Endothelial cell (in vitro differentiated cells): ENCODE measurements around the gene CORO2B. TPM values are rescaled to one million over a fixed set of nuclear protein-coding genes. Genes with fewer than 3 reads are reported as not detected.

Experiments used
- DNase-seq: peaks from one replicate; pipeline ENCODE4 v3.0.0; 2021; ENCODE audit warnings: low spot score
- H3K27ac Mint-ChIP-seq: one replicate; pipeline ENCODE4 v1.8.0; 2021; ENCODE audit warnings: mixed read lengths, inconsistent platforms; ENCODE audit not compliant: unreplicated experiment
- H3K27me3 Mint-ChIP-seq: one replicate; pipeline ENCODE4 v1.8.0; 2021; ENCODE audit warnings: mild to moderate bottlenecking, moderate library complexity, mixed read lengths, inconsistent platforms; ENCODE audit not compliant: unreplicated experiment
- H3K36me3 Mint-ChIP-seq: one replicate; pipeline ENCODE4 v1.8.0; 2021; ENCODE audit warnings: mild to moderate bottlenecking, low read depth, mixed read lengths, inconsistent platforms; ENCODE audit not compliant: unreplicated experiment
- H3K4me1 Mint-ChIP-seq: one replicate; pipeline ENCODE4 v1.8.0; 2021; ENCODE audit warnings: mild to moderate bottlenecking, mixed read lengths, inconsistent platforms; ENCODE audit not compliant: unreplicated experiment
- H3K4me3 Mint-ChIP-seq: one replicate; pipeline ENCODE4 v1.8.0; 2021; ENCODE audit warnings: mild to moderate bottlenecking, mixed read lengths, inconsistent platforms; ENCODE audit not compliant: unreplicated experiment
- H3K9me3 Mint-ChIP-seq: one replicate; pipeline ENCODE4 v1.8.0; 2021; ENCODE audit warnings: mixed read lengths, inconsistent platforms; ENCODE audit not compliant: unreplicated experiment
- CTCF ChIP-seq: fragments of 200-600 bp; sonication (generic); IDR thresholded peaks from one replicate; pipeline ENCODE4 v1.5.0; 2021; ENCODE audit warnings: antibody characterized with exemption; ENCODE audit not compliant: unreplicated experiment
- total RNA-seq: library from RNA; stranded (reverse); fragmentation: NEBNext Ultra II Directional; extraction: Animal tissue kit (Norgen Biotek cat#: 25700); gene quantifications from one replicate; pipeline ENCODE4 v1.2.1, GENCODE V29; 2021; ENCODE audit not compliant: unreplicated experiment

The CORO2B gene
- total RNA-seq, 1 donor from 2014 or later: 71.7 TPM

GRCh38 chr15:68537506-68537905, 41.3 kb upstream of the CORO2B start:
- TF ChIP-seq CTCF: no peak
- no peak for DNase-seq
- Mint-ChIP-seq H3K36me3 (no peaks in the 10 kb centered on the region), H3K4me1 (no peaks in the 10 kb centered on the region), H3K4me3 (no peak overlapping the region), H3K9me3 (no peaks in the 10 kb centered on the region), H3K27me3 (no peaks in the 10 kb centered on the region), H3K27ac (no peak overlapping the region)

- H3K27me3 Mint-ChIP-seq: no peaks in the 10 kb centered on the region
- no peaks in the 10 kb centered on the region for H3K9me3 Mint-ChIP-seq
- DNase-seq: no peak
- H3K4me3 Mint-ChIP-seq: no peak overlapping the region
- no peaks in the 10 kb centered on the region for H3K36me3 Mint-ChIP-seq
- no peaks in the 10 kb centered on the region for H3K4me1 Mint-ChIP-seq
- no peak overlapping the region for H3K27ac Mint-ChIP-seq
- no peak for TF ChIP-seq CTCF
Observed at GRCh38 chr15:68538311-68538710, 40.5 kb upstream of the CORO2B start.

GRCh38 chr15:68541743-68542142, 37.0 kb upstream of the CORO2B start:
- H3K4me3 Mint-ChIP-seq: no peak overlapping the region
- no peak overlapping the region for H3K27ac Mint-ChIP-seq
- H3K27me3 Mint-ChIP-seq: peaks cover 4% of the 10 kb centered on the region
- no peak for TF ChIP-seq CTCF
- DNase-seq: no peak
- H3K4me1 Mint-ChIP-seq: no peaks in the 10 kb centered on the region
- no peaks in the 10 kb centered on the region for H3K9me3 Mint-ChIP-seq
- H3K36me3 Mint-ChIP-seq: no peaks in the 10 kb centered on the region

GRCh38 chr15:68542348-68542747, 36.4 kb upstream of the CORO2B start:
- Mint-ChIP-seq H3K27ac (no peak overlapping the region), H3K36me3 (no peaks in the 10 kb centered on the region), H3K4me3 (no peak overlapping the region), H3K4me1 (no peaks in the 10 kb centered on the region), H3K27me3 (peaks cover 4% of the 10 kb centered on the region), H3K9me3 (no peaks in the 10 kb centered on the region)
- no peak for DNase-seq
- TF ChIP-seq CTCF: no peak

- Mint-ChIP-seq H3K27ac (no peak overlapping the region), H3K4me3 (no peak overlapping the region), H3K4me1 (no peaks in the 10 kb centered on the region), H3K27me3 (peaks cover 4% of the 10 kb centered on the region), H3K9me3 (no peaks in the 10 kb centered on the region), H3K36me3 (no peaks in the 10 kb centered on the region)
- TF ChIP-seq CTCF: no peak
- no peak for DNase-seq
Observed at GRCh38 chr15:68542771-68543164, 36.0 kb upstream of the CORO2B start.
